ENCODE measurements around the gene INTS11.

The INTS11 gene

GRCh38 chr1:1299686-1300351 lies 24.6 kb downstream of the INTS11 start:
- Histone ChIP-seq H3K27me3 (replicated peaks; ENCODE audit: control insufficient read depth, insufficient read depth, low read length) (no peaks in the 10 kb centered on the region), H3K36me3 (ENCODE audit: control insufficient read depth, insufficient read depth, low read length) (no peaks in the 10 kb centered on the region), H3K4me3 (replicated peaks; ENCODE audit: low read depth, low read length) (no peak overlapping the region)
- no peak for DNase-seq (ENCODE audit: extremely low read depth, insufficient read length)
- peak; percentile 66 for TF ChIP-seq CTCF (IDR thresholded peaks at IDR 0.05; ENCODE audit: insufficient read depth, low read length, poor library complexity, severe bottlenecking)

- H3K36me3 ChIP-seq (ENCODE audit: control insufficient read depth, insufficient read depth, low read length): no peaks in the 10 kb centered on the region
- no peak for DNase-seq (ENCODE audit: extremely low read depth, insufficient read length)
- TF ChIP-seq CTCF (IDR thresholded peaks at IDR 0.05; ENCODE audit: insufficient read depth, low read length, poor library complexity, severe bottlenecking): no peak
Measured at GRCh38 chr1:1298861-1299685, 25.4 kb downstream of the INTS11 start.

GRCh38 chr1:1297802-1298424 lies 26.5 kb downstream of the INTS11 start:
- no peaks in the 10 kb centered on the region for H3K27me3 ChIP-seq (replicated peaks; ENCODE audit: control insufficient read depth, insufficient read depth, low read length)
- no peak for TF ChIP-seq CTCF (IDR thresholded peaks at IDR 0.05; ENCODE audit: insufficient read depth, low read length, poor library complexity, severe bottlenecking)
- no peak for DNase-seq (ENCODE audit: extremely low read depth, insufficient read length)
- H3K4me3 ChIP-seq (replicated peaks; ENCODE audit: low read depth, low read length): no peak overlapping the region
- H3K36me3 ChIP-seq (ENCODE audit: control insufficient read depth, insufficient read depth, low read length): no peaks in the 10 kb centered on the region

More at GRCh38 chr1:1298861-1299685, 25.4 kb downstream of the INTS11 start:
- Histone ChIP-seq H3K4me3 (replicated peaks; ENCODE audit: low read depth, low read length) (no peak overlapping the region), H3K27me3 (replicated peaks; ENCODE audit: control insufficient read depth, insufficient read depth, low read length) (no peaks in the 10 kb centered on the region)

- Histone ChIP-seq H3K27me3 (replicated peaks; ENCODE audit: control insufficient read depth, insufficient read depth, low read length) (no peaks in the 10 kb centered on the region), H3K36me3 (ENCODE audit: control insufficient read depth, insufficient read depth, low read length) (no peaks in the 10 kb centered on the region), H3K4me3 (replicated peaks; ENCODE audit: low read depth, low read length) (no peak overlapping the region)
- no peak for TF ChIP-seq CTCF (IDR thresholded peaks at IDR 0.05; ENCODE audit: insufficient read depth, low read length, poor library complexity, severe bottlenecking)
- DNase-seq (ENCODE audit: extremely low read depth, insufficient read length): no peak
Measured at GRCh38 chr1:1296070-1297061, 28.1 kb downstream of the INTS11 start.
